ENCODE measurements around the gene DALRD3.
"Not testable (repeated sequence)": the region's sequence is repeated elsewhere in the genome, so short reads cannot be mapped to it uniquely, and the experiment has no call there.

DNA sequence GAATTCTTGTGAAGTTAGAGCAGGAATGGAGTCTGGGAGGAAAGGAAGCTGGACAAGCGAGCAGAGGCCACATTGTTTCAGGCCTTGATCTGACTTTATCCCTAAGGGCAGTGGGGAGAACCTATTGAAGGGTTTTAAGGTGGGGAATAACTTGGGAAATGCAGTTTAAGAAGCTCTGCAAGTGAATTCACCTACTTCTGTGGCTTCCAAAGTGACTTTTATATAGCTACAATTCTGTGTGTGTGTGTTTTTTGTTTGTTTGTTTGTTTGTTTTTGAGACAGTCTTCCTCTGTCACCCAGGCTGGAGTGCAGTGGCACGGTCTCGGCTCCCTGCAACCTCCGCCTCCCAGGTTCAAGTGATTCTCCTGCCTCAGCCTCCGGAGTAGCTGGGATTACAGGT lies 9.8 kb downstream of the DALRD3 start:
- TF ChIP-seq, protein P1, sequence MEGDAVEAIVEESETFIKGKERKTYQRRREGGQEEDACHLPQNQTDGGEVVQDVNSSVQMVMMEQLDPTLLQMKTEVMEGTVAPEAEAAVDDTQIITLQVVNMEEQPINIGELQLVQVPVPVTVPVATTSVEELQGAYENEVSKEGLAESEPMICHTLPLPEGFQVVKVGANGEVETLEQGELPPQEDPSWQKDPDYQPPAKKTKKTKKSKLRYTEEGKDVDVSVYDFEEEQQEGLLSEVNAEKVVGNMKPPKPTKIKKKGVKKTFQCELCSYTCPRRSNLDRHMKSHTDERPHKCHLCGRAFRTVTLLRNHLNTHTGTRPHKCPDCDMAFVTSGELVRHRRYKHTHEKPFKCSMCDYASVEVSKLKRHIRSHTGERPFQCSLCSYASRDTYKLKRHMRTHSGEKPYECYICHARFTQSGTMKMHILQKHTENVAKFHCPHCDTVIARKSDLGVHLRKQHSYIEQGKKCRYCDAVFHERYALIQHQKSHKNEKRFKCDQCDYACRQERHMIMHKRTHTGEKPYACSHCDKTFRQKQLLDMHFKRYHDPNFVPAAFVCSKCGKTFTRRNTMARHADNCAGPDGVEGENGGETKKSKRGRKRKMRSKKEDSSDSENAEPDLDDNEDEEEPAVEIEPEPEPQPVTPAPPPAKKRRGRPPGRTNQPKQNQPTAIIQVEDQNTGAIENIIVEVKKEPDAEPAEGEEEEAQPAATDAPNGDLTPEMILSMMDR (IDR thresholded peaks at IDR 0.05): not testable (repeated sequence)
- TF ChIP-seq POLR2A (IDR thresholded peaks at IDR 0.05): not testable (repeated sequence)
